Chondrocyte (in vitro differentiated cells): ENCODE measurements around the gene TRMT10A. TPM values are rescaled to one million over a fixed set of nuclear protein-coding genes. Genes with fewer than 3 reads are reported as not detected.

ENCODE experiments used
- DNase-seq: peaks from one replicate; pipeline ENCODE4 v3.0.0; 2021; ENCODE audit warnings: mixed read lengths, low spot score
- H3K27ac Mint-ChIP-seq: one replicate; pipeline ENCODE4 v1.8.0; 2021; ENCODE audit warnings: mild to moderate bottlenecking, moderate library complexity, mixed read lengths; ENCODE audit not compliant: unreplicated experiment
- H3K27me3 Mint-ChIP-seq: 2 replicates; pipeline ENCODE4 v1.8.0; 2021; ENCODE audit warnings: low read depth, mixed read lengths
- H3K36me3 Mint-ChIP-seq: 2 replicates; pipeline ENCODE4 v1.8.0; 2021; ENCODE audit warnings: low read depth, mixed read lengths
- H3K4me1 Mint-ChIP-seq: 2 replicates; pipeline ENCODE4 v1.8.0; 2021; ENCODE audit warnings: low read depth, mild to moderate bottlenecking, mixed read lengths
- H3K4me3 Mint-ChIP-seq: one replicate; pipeline ENCODE4 v1.8.0; 2021; ENCODE audit warnings: mild to moderate bottlenecking, moderate library complexity, mixed read lengths; ENCODE audit not compliant: unreplicated experiment
- H3K9me3 Mint-ChIP-seq: 2 replicates; pipeline ENCODE4 v1.8.0; 2021; ENCODE audit warnings: low read depth, mixed read lengths
- CTCF ChIP-seq: fragments of 200-600 bp; sonication (generic); IDR thresholded peaks from 2 replicates; pipeline ENCODE4 v1.5.0; 2021; ENCODE audit warnings: antibody characterized with exemption, mild to moderate bottlenecking, moderate library complexity
- total RNA-seq: library from RNA; stranded (reverse); gene quantifications from 3 replicates; pipeline ENCODE4 v1.2.1, GENCODE V29; 2021

Gene TRMT10A
- total RNA-seq, 1 donor from 2014 or later, result 4.7 TPM

- peaks cover 23% of the 10 kb centered on the region for H3K27me3 Mint-ChIP-seq
These were observed 1.1 kb upstream of the TRMT10A start for GRCh38 chr4:99564921-99565320.

GRCh38 chr4:99552872-99553271 lies 11.0 kb downstream of the TRMT10A start:
- no peak overlapping the region for H3K27ac Mint-ChIP-seq

More at GRCh38 chr4:99564921-99565320, 1.1 kb upstream of the TRMT10A start:
- Mint-ChIP-seq H3K4me3 (peak overlapping the region; percentile 5), H3K36me3 (peaks cover 2% of the 10 kb centered on the region), H3K4me1 (peaks cover 5% of the 10 kb centered on the region), H3K9me3 (no peaks in the 10 kb centered on the region), H3K27ac (no peak overlapping the region)
- TF ChIP-seq CTCF, result no peak
- DNase-seq, result no peak

GRCh38 chr4:99540277-99540939 lies 23.4 kb downstream of the TRMT10A start:
- no peak overlapping the region for H3K4me3 Mint-ChIP-seq
- peaks cover 18% of the 10 kb centered on the region for H3K9me3 Mint-ChIP-seq
- H3K36me3 Mint-ChIP-seq, result no peaks in the 10 kb centered on the region
- no peaks in the 10 kb centered on the region for H3K27me3 Mint-ChIP-seq
- no peaks in the 10 kb centered on the region for H3K4me1 Mint-ChIP-seq
- TF ChIP-seq CTCF, result no peak
- H3K27ac Mint-ChIP-seq, result no peak overlapping the region
- no peak for DNase-seq

More at GRCh38 chr4:99552872-99553271, 11.0 kb downstream of the TRMT10A start:
- Mint-ChIP-seq H3K4me3 (no peak overlapping the region), H3K9me3 (no peaks in the 10 kb centered on the region), H3K27me3 (no peaks in the 10 kb centered on the region), H3K36me3 (no peaks in the 10 kb centered on the region), H3K4me1 (no peaks in the 10 kb centered on the region)
- DNase-seq, result no peak
- TF ChIP-seq CTCF, result no peak

- TF ChIP-seq CTCF, result no peak
- H3K36me3 Mint-ChIP-seq, result no peaks in the 10 kb centered on the region
- H3K4me3 Mint-ChIP-seq, result no peak overlapping the region
- H3K27me3 Mint-ChIP-seq, result peaks cover 4% of the 10 kb centered on the region
- peaks cover 7% of the 10 kb centered on the region for H3K9me3 Mint-ChIP-seq
- H3K4me1 Mint-ChIP-seq, result no peaks in the 10 kb centered on the region
- no peak overlapping the region for H3K27ac Mint-ChIP-seq
- no peak for DNase-seq
These were observed 26.2 kb downstream of the TRMT10A start for GRCh38 chr4:99537674-99538073.

GRCh38 chr4:99536848-99537247 lies 27.0 kb downstream of the TRMT10A start:
- Mint-ChIP-seq H3K9me3 (peaks cover 4% of the 10 kb centered on the region), H3K27ac (no peak overlapping the region), H3K36me3 (no peaks in the 10 kb centered on the region), H3K4me3 (no peak overlapping the region), H3K27me3 (peaks cover 10% of the 10 kb centered on the region), H3K4me1 (no peaks in the 10 kb centered on the region)
- DNase-seq, result no peak
- TF ChIP-seq CTCF, result no peak
